ENCODE data around the gene LRRN1.
"Not testable (repeated sequence)": the region's sequence is repeated elsewhere in the genome, so short reads cannot be mapped to it uniquely, and the experiment has no call there.

Gene LRRN1

DNA sequence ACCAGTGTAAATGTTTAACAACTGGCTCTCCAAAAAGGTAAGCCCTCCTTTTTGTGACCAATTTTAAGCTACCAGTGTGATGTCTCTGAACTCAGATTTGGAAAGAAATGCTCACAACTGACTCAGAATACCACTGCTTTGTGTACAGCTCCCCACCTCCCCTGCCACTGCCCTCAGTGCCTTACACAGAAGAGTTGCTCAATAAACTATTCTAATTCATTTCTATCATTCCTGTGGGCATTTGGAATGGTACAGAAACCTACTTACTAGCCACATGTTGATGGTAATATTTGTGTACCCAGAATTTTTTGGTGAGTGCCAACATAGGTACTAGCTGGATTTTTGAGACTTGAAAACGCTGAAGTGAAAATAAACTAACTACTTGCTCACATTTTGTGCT, 16.0 kb downstream of the LRRN1 start:
- no peak for DNase-seq

DNA sequence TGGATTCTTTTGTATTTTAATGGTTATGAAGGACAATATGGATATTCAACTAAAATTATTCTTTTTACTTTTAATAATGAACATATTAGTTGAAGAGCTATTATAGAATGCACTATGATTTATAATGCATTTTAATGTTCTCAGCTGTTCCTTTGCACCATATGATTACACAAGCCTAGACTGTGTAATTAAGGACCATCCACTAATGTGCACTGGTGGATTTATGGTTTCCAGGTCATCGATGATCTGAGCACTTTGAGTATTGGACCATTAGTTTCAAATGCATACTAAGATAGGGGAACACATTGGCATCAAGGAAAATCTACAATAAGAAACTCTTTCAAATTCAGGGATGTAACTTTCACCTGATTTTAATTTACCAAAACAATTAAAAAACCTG, 16.8 kb downstream of the LRRN1 start:
- no peak for DNase-seq

DNA sequence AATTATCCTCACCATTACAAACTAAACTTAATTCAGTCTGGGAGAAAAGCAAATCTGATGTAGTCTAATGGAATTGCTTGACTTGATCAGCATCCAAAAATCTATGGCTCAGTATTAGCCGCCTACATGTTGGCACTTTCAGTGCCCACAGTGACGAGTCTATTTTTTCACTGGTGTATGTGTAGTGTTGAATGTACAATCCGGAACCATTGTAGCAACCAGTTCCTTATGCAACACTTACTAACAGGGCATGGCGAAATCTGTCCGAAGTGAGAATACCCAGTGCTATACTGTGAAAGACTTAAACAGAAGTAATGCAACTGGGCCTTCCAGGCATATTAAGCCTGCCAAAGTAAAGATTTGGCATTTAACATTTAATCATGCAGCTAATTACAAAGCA, 18.6 kb downstream of the LRRN1 start:
- DNase-seq, result no peak

DNA sequence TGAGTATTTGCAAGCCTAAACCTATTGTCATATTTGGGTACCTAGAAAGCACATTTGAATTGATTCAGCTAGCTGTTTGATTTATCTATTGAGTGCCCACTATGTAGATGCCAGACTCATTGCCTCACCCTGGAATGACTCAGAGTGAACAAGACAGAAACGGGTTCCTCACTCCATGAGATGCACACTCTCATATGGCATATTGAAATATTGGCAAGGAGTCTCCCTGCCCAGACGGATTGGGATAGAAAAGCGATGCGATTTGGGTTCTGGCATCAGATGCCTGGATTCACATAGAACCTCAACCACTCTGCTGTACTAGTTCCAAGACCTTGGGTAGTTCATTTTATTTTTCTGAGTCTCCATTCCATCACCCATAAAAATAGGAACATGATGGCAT, 22.5 kb downstream of the LRRN1 start:
- no peak for DNase-seq

DNA sequence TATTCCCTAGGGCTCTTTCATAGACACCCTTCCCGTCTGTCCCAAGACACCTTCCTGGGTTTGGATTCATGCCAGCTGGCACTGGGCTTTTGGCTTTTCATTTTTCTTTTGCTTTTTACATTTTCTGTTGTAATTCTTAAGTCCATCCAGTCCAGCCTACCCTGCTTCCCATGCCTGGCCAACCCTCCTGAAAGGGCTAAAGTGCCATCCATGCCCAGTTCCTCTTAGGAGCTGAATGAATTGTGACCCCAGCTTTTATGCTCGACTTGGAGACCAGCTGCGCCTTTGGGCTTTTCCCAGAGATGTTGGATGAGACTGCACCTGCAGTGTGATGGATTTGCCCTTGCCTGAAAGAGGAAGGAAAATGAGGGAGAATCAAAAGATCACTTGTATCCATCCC, 25.8 kb downstream of the LRRN1 start:
- no peak for DNase-seq

DNA sequence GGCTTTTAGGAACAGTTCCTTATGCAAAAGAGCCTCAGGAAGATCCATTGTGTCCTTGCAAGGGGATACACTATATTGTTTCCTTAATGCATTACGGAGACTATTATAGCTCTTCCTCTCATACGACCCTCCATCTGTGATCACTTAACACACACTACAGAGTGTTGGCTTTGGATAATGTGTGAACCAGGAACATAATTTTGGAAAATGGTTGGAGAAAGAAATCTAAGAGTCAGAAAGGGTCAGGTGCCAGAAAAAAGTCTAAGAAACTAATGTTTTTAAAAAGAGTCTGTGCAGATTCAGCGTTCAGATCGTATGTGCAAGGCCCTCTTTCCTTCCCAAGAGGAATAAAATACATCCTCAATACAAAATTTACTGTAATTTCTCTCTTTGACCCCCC, 27.3 kb downstream of the LRRN1 start:
- DNase-seq, result no peak

DNA sequence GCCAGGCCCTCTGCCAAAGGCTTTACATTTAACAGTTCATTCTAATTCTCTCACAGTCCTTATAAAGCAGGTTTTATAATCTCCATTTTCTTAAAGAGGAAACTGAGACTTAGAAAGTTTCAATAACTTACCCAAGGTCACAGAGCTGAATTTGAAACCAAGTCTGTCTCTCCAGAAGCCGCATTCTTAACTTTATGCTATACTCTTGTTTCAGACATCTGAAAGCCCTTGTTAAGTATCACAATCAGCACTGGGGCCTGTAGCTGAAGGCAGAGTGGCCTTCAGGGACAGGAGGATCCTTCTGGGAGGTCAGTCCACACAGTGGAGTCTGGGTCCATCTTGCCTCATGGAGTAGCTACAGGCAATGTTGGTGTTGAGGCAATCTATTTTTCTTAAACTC, 27.9 kb downstream of the LRRN1 start:
- DNase-seq, result no peak

DNA sequence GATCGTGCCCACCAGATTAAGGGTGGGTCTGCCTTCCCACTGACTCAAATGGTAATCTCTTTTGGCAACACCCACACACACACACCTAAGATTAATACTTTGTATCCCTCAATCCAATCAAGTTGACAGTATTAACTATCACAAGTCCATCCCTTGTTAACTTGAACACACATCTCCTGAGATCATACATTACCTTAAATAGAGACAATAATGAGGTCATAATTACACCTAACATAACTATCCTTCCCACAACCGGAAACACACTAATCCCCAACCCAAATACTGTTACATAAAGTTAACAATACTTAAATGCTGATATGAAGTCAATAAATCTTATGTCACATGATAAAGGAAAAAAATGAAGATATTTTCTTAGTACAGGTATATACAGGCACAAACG, 29.2 kb downstream of the LRRN1 start:
- DNase-seq, result not testable (repeated sequence)

DNA sequence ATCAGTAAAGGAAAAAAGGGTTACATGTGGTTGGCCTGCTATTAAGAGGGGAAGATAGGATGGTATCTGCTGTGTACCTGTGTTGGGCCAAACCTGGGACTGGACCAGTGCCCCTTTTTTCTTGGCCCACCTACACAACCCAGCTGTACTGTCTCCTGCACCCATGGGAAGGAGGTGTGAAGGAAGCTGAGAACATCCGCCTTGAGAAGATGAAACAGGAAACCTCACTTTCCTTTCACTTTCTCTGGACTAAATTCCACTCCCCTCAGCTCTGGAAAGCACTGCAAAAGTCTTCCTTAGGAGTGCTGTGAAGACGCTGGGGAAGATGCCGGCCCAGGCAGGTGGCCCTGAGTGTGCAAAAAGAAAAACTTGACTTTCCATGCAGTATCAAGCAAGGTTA, 37.6 kb downstream of the LRRN1 start:
- DNase-seq, result no peak

DNA sequence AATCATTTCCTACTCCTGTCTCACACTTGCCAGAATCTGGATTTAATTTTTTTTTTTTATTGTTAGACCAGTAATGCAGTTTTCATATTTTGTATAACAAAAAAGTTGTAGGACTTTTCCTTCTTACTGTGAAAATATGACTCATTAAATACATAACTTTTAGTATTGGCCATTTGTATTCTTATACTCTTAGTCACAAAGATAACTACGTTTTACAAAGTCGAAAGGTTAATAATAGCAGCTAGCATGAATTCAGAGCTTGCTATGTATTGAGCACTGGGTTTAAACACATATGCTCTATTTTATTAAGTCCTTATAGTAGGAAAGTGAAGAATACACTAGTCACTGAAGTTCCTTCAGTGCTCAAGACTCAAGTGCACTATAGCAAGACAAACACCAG, 43.1 kb downstream of the LRRN1 start:
- no peak for DNase-seq

DNA sequence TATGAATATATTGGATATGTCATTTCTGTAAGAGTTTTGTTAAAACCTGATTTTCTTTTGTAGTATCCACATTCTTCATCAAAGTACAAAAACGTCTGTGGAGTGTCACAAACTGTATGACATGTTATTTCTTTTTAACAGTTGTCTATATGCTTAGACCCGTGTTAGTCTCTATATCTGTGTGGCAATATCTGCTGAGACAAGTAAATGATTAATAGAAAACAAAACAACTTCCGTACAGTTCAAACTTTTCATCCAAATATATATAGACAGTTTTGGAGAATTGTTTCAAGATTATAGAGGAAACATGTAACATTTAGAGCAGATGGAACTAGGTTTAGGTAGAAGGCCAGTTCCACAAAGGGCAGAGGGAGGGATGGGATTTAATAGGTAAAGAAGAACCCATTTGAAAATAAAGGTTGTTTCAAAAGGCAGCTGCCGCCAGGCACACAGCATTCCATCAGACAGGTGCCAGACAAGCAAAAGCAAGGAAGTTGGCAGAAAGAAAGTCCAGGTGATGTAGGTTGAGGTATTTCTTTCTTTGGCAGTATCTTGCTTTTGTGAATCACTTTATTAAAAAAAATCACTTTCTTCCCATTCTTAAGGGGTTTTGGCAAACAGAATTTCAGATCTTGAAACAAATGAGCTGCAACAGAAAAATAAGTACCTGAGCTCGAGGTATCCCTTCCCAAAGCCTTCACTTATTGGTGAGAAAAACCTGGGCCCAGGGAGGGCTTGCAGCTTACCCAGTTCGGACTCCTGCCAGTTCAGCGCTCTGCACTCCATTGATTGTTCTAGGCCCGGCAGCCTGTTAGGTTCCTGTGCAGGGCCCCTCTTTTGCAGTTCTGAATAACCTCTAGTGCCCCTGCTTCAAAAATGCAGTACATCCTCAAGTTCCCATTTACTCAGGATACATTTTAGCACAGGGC, 49.0 kb downstream of the LRRN1 start:
- no peak for DNase-seq

DNA sequence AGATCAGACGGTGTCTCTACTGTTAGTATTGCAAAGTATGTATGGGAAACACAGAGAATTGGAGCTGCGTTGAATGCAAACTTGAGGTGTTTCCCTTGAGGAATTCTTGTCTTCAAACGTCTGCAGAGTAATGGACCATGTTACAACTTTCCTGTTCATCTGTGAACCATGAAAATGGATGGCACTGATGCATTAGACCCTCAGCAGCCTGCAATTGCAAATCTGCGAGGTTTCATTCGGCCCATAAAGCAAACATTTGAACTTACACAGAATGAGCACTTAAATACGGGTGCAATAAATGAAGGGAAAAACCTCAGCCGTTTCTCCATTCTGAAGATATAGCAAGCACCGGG, 49.7 kb downstream of the LRRN1 start:
- DNase-seq, result no peak

DNA sequence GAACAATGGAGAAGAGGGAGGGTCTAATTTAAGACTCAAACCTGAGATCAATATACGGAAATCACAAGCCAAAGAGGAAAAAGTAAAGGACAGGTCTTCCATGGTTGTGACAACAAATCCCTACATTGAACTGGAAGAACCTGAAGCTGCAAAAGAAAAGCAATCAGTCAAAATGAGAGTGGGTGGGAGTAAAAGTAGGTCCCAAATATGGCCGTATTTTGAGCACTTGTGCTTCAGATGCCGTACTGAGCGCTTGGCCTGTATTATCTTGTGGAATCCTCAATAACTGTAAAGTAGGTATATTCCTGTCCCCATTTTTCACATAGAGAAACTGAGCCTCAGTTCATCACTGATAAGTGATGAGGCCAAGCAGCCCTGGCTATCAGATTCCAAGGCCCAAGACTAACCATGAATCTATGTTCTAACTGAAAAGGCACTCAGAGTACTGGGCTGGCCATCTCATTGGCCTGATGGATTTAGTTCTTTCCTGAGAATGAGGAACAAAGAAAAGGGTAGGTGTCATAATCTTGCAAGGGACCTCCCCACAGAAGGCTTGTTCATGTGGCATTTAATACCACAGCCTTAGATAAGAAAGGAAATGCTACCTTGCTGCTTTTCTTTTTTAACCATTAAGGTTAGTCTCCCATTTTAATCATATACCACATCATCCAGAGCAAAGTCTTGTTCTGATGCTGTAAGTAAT, 52.5 kb downstream of the LRRN1 start:
- no peak for DNase-seq

DNA sequence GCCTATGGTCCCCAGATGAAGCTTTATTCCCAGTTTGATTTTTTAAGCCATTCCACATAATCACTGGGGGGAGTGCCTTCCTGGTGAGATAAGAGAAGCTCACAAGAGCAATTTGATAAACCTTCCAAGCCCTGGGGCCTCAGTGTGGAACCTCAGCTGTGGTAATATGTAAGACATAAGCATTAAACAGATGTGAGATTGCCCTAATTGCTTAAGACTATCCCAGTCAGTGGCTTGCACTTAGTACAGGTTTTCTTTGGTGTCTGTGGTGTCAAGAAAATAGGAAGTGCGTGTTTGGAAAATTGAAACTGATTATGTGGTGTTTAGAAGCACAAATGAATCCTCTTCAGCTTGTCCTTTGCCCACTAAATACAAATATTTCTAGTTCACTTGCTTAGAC, 54.3 kb downstream of the LRRN1 start:
- DNase-seq, result no peak

DNA sequence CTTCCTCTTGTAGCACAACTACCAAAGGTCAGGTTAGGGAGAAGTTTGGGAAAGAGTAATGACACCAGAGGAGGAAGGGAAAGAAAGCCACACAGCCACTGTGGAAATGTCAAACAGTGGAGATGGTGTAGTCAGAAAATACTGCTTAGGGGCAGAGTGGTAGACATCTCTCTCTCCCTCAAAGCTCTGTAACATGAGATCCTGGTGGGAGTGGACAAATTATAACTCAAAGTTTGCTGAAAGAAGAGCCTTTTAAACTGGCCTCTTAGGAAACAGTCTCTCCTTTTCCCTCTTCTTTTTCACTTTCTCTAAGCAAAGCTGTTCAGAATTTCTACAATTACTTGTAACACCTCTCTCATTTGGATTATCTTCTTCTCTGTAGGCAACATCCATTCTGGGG, 55.8 kb downstream of the LRRN1 start:
- no peak for DNase-seq

DNA sequence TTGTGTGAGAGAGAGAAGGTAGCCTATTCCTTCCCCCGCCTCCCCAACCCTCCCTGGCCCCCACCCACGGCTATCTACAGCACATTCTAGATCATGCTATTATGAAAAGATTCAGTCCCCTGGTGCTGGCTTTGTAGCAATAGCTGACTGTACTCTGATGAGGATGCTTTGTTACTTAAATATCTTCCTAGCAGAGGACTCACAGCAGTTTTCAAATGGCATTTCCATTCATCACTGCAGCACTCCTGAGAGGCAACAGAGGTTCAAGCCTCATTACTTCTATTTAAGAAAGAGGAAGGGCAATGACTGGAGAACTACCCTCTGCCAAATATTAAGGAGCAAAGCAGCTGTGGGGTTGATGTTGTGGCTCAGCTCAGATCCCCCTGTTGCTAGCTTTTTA, 61.0 kb downstream of the LRRN1 start:
- no peak for DNase-seq

DNA sequence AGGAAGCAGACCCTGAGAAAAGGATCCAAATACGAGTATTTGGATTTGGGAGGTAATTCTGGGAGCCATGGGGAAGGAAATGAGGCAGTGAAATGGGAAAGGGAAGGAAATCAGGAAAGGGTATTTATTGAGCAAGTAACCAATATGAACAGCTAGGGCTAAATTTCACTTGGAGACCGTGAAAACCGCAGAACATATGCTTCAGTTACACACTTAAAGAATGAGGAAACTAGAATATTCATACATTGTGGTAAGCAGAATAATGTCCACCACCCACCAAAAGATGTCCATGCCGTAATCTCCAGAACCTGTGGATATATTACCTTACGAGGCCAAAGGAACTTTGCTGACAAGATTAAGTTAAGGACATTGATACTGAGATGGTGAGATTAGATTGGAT, 63.3 kb downstream of the LRRN1 start:
- no peak for DNase-seq

DNA sequence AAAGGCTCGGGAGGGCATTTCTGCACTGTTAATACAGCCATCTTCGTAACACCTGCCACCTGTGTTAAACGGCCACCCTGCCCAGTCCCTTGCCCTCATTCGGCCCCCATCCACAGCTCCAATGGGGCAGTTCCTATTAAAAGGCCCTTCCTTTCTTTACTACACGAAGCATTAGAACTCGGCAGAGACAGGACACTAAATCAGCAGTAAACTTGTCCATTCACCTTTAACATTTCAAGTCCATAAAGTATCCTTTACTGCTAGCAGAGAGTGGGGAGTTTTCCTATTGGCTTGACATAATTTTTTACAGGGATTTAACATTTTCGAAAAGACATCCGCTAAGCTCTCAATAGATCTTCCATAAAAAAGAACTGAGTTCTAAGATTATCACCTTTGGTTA, 76.3 kb downstream of the LRRN1 start:
- DNase-seq, result no peak

DNA sequence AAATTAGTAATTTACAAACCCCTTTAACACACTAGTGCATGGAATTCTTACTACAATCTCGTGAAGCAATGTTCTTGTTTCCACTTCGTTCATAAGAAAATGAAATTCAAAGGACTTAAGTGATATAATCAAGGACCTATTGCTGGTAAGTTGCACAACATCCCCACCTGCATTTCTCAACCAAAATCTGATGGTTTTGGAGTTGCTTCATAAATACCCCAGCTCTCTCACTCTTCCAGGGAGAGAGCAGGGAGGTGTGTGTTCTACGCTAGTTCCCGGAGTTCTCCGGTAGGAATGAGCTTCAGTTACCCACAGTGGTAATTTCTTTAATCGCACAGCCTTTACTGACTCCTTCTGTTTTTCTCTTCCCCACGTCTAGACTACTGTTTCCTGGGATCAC, 81.8 kb downstream of the LRRN1 start:
- no peak for DNase-seq

DNA sequence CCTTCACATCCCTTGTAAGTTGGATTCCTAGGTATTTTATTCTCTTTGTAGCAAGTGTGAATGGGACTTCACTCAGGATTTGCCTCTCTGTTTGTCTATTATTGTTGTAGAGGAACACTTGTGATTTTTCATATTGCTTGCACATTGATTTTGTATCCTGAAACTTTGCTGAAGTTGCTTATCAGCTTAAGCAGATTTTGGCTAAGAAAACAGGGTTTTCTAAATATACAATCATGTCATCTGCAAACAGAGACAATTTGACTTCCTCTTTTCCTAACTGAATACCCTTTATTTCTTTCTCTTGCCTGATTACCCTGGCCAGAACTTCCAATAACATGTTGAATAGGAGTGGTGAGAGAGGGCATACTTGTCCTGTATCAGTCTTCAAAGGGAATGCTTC, 88.1 kb downstream of the LRRN1 start:
- not testable (repeated sequence) for DNase-seq

DNA sequence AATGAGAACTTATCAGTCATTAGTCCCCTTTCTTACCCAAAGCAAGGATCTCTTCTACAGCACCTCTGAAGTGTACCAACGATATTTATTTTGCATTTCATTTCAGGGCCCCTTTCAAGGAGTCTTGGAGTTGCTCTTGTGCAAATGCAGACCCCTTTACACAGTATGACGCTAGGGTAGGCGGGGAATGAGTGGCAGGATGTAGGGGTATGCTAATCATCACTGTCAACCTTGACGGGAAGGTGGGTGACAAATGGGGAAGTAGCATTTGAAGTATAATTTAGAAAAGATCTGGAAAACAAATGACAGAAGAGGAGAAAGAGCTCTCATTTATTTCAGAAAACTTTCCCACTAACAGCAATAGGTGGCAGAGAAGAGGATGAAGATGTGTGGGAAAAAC, 94.4 kb downstream of the LRRN1 start:
- DNase-seq, result no peak
